GM19023 (cell line): ENCODE data around the gene ZMPSTE24.
"Not testable (repeated sequence)": the region's sequence is repeated elsewhere in the genome, so short reads cannot be mapped to it uniquely, and the experiment has no call there.

ENCODE experiments used
- ATAC-seq: cut with Tn5 transposase; IDR thresholded peaks from one replicate; pipeline ENCODE4 v1.9.1; 2021; ENCODE audit warnings: mild to moderate bottlenecking, moderate library complexity; ENCODE audit not compliant: unreplicated experiment

ZMPSTE24 gene

DNA sequence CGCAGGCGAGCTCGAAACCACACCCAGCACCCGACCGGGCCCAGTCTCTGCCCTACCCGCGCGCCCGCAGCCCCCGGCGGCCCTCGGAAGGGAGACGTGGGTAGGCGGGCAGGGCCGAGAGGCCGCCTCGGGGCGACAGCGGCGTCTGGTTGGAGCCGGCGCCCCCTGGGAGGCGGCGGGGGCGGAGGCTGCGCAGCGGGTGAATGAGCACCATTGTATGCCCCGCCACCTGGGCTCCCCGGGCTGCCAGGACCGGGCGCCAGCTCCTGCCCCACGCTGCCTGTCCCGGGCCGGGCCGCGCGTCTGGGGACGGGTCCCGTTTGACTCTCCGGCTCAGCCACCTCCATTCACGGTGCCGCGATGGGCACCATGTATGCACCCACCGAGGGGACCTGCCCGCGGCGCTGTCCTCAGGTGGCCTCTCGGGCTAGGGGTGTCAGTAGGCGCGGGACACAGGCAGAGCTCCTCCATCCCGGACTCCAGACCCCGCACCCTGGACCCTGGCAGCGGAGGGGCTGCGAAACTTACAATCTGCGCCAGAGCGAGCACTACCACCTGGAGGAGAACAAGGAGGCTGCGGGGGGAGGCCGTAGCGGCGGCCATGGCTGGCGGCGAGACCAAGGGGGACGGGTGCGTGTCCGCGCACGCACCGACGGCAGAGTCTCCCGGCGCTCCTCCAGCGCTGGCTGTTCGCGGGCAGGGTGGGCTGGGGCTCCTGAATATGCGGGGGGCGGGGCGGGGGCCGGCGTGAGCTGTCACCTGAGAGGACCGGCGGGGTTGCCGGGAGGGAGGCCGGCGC is 58.8 kb downstream of the ZMPSTE24 start, which contains the start of gene COL9A2:
COL9A2 (minus strand) TSS at position 692 of the 799 bp plus-strand sequence; CDS start at position 603, 89 bp downstream.
- no peak for ATAC-seq

DNA sequence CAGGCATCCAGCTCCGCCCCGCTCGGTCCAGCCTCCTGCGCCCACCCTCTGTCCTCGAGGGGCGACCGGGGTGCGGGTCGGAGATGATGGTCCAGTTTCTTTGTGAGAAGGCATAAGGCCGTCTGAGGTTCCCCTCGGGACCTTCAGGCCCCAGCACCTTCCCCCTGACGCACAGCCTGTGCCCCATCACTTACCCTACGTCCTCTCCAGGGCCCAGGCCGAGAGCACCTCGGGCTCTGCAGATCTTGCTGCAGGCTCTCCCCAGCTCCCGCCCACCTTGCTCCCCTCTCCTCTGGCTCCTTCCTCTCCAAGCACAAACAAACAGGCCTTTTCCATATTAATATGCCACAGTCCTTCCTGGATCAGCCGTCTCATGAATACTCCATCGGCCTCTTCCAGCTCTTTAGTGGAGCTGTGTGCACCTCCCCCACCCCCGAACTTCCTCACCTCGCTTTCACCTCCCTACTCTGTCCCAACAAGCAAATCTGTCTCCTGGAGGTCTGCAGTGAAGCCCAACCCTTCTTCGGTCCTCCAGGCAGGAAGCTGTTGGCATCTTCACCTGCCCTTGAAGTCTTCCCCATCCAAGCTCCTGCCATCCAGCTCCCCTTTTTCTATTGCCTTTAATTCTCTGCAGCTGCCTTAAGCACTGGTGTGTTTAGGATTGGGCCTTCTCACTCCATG is 59.5 kb downstream of the ZMPSTE24 start:
- no peak for ATAC-seq

DNA sequence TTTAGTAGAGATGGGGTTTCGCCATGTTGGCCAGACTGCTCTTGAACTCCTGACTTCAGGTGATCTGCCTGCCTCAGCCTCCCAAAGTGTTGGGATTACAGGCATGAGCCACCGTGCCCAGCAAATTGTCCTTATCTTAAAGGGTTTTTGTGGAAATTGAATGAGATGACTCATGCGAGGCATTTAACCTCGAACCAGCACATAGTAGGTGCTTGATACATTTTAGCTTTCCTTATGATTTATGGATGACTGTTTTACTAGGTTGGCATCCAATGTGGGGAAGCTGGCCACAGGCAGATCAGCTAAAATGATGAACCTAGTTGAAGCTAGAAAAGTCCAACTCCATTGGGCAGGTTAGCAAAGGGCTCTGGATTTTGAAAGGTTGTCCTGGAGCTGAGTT is 60.4 kb downstream of the ZMPSTE24 start:
- ATAC-seq: no peak

- no peak for ATAC-seq
Measured at GRCh38 chr1:40318970-40319621, 61.1 kb downstream of the ZMPSTE24 start.

DNA sequence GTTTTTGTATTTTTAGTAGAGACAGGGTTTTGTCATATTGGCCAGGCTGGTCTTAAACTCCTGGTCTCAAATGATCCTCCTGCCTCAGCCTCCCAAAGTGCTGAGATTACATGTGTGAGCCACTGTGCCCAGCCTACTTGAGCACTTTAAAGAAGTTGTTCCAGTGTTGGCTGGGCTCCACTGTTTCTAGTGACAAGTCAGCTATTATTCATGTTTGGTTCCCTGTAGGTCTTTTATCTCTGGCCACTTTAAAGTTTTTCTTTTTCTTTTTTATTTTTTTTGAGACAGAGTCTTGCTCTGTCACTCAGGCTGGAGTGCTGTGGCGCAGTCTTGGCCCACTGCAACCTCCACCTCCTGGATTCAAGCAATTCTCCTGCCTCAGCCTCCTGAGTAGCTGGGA is 73.4 kb downstream of the ZMPSTE24 start:
- ATAC-seq: not testable (repeated sequence)

- ATAC-seq: no peak
Measured at GRCh38 chr1:40332695-40333094, 74.7 kb downstream of the ZMPSTE24 start.

DNA sequence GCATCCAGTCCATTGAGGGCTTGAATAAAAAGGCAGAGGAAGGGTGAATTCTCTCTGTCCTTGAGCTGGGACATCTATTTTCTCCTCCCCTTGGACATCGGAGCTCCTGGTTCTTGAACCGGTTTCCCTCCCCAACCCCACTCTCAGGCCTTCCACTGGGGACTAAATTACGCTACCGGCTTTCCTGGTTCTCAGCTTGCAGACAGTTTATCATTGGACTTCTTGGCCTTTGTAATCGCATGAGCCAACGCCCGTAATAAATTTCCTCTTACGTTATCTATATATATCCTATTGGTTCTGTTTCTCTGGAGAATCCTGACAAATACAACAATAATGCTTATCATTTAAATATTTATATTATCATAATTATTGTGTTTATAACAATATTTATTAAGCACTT is 79.4 kb downstream of the ZMPSTE24 start:
- no peak for ATAC-seq

GRCh38 chr1:40338745-40339419 is 80.8 kb downstream of the ZMPSTE24 start:
- no peak for ATAC-seq

DNA sequence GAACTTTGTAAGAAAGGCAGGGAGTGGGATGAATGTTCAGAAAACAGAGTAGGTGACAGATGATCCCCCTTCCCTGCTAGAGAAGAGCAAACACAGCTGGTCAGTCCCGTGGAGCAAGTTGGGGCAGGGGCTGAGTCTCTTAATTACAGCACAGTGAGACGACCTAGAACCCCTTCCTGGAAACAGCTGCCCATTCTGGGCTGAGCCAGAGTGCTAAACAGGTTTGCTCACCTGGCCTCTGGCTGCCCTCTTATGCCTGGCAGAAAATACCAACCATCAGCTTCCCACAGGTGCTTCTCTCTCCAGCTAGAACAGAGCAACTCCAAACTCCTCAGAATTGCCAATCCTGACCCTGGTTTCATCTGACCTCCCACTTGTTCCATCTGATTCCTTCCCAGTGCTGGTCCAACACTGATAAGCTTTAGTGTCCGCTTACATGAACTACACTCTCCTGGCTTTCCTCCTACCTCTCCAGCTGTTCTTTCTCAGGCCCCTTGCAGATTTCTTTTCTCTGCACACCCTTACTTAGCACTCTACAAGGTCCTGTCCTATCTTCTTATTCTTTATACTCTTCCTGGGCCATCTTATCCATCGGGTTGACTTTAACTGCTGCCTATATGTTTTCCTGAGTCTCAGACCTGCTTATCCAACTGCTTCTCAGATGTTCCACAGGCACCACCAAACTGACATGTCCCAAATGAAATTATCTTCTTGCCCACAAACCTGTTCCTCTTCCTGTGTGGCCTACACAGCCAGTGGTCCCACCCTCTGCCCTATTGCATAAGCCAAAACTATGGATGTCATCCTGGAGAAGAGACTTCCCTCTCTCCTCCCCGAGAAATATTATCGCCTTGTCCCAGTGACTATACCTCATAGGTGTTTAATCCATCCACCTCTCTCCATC is 81.6 kb downstream of the ZMPSTE24 start:
- ATAC-seq: no peak

- ATAC-seq: no peak
Measured at GRCh38 chr1:40341491-40342380, 83.7 kb downstream of the ZMPSTE24 start.

- not testable (repeated sequence) for ATAC-seq
Measured at GRCh38 chr1:40342381-40342717, 84.3 kb downstream of the ZMPSTE24 start.
